SH-SY5Y (cell line): ENCODE measurements around the gene PMVK.

ENCODE experiments used
- GATA2 ChIP-seq: IDR thresholded peaks from 2 replicates; pipeline ENCODE4 v1.6.1; 2011; ENCODE audit warnings: mild to moderate bottlenecking, low read depth, low read length
- GATA3 ChIP-seq: IDR thresholded peaks from 2 replicates; pipeline ENCODE4 v1.6.1; 2011; ENCODE audit warnings: low read depth, mild to moderate bottlenecking, low read length, moderate library complexity

- no peak for TF ChIP-seq GATA3
- TF ChIP-seq GATA2, result no peak
Measured at GRCh38 chr1:154944401-154945159, 8.1 kb upstream of the PMVK start.
